Measurements from ENCODE around the gene ACO2.

Gene ACO2

GRCh38 chr22:41523464-41524221 lies 54.7 kb downstream of the ACO2 start:
- DNase-seq (ENCODE audit: low spot score): no peak

GRCh38 chr22:41524251-41524661 lies 55.3 kb downstream of the ACO2 start:
- no peak for DNase-seq (ENCODE audit: low spot score)

- DNase-seq (ENCODE audit: low spot score): no peak
These were observed 56.0 kb downstream of the ACO2 start for GRCh38 chr22:41524809-41525449.

DNA sequence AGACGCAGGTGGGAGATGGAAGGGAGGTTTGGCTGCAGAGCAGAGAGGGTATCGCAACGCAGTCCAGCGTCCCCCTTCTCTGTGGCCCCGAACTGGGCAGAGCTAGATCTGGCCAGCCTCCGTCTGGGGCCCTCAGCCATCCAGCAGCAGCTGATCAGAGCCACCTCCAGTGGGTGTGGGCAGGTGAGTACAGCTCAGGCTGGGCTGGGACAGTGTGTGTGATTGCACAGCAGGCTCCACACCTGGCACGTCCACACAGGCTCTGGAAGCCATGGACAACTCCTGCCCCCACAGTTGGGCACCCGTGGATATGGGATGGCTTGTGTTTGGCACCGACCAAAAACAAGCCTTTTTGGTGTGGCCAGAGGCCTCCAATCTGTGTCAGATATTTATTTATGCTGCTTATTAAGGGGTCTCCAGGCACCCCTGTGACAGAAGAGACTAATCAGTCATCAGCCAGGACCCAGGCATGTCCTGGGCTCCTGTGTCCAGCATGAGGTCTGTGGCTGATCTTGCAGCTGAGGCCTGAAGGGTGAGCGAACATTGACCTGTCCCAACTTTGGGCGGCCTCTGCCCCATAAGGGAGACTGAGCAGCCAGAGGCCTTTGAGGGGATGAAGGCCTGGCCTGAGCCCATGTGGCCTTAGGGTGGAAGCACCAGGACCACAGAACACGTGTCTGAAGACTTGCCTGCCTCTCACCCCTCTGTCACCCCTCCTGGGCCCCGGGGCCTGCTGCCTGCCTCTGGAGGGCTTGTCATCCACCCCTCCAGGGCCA lies 56.7 kb downstream of the ACO2 start:
- DNase-seq (ENCODE audit: low spot score): no peak

DNA sequence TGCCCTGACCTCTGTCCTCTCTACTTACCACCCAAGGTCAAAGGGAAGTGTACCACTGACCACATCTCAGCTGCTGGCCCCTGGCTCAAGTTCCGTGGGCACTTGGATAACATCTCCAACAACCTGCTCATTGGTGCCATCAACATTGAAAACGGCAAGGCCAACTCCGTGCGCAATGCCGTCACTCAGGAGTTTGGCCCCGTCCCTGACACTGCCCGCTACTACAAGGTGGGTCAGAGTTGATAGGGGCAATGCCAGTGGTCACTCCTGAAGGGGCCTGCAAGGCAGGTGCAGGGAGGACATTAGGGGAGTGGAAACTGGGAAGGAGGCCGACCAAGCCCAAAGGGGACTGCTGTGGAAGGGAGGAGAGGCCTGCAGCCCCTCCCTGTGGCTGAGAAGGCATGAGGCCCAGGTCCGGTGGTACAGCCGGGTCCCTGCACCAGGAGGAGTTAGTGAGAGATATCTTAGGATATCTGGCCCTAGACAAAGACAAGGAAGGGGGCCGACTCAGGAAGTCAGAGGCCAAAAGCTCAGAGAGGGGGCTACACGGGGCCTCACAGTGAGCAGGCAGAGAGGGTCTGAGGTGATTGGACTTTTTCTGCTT lies 57.4 kb downstream of the ACO2 start:
- no peak for DNase-seq (ENCODE audit: low spot score)

GRCh38 chr22:41526830-41527799 lies 58.2 kb downstream of the ACO2 start:
- peak; percentile 85 for DNase-seq (ENCODE audit: low spot score)

- no peak for DNase-seq (ENCODE audit: low spot score)
These were observed 59.3 kb downstream of the ACO2 start for GRCh38 chr22:41528132-41528766.

DNA sequence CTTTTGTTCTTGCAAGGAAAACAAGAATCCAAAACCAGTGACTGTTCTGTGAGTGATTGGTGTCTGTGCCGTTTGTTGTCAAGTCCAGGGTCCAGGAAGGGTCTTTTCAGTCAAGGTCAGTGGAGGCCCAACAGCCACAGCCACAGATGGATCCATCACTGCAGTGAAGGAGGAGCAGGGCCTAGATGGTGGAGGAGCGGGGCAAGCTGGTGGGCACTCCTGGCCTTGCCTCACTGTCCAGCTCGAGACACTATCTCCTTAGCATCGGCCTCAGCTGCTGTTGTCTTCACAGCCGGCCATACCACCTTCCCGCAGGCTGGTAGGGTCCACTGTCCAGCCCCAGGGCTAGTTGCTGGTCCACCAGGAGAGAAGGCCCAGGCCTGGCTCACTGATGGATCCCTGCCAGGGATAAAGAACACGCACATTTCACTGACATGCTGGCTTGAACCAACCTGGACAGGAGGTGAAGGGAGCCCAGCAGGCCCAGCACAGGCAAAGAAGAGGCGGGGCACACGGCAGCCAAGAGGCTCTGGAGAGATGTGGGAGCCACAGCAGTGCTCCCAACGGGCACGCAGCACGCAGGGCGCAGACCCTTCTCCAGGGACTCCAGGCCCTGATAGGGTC lies 60.1 kb downstream of the ACO2 start:
- DNase-seq (ENCODE audit: low spot score): no peak

DNA sequence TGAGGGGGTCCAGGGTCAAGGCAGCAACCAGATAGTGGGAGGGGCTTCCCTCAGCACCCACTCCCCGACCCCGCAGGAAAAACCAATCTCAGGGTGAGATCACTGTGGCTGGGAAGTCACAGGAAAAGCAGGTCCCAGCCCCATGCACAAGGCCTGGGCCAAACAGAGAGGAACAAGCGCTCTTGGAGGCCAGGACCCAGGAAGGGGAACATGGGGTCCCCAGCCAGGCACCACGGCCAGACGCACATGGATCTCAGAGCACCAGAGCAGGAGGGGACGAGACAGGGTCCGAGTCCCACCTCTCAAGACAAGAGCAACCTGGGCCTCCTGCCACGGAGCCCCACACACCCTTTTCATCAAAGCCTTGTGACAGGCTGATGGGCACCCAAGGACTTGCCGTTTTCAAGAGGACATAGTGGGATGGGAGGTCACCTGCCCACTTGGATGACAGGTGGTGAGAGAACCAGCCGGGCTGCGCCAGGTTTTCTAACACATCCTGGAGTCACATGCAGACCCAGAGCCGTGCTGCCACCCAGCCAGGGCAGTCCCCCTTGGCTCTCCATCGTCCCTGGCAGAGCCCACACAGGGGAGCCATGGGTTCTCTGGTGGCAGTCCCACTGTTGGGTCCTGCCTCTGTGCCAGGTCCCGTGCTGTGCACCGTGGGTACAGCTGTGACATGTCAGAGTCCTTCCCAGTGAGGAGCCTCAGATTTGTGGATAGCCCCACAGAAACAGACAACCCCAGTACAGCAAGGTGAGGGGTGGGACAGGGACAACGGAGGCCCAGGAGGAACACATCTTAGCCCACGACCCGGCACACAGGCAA lies 62.2 kb downstream of the ACO2 start:
- no peak for DNase-seq (ENCODE audit: low spot score)

DNA sequence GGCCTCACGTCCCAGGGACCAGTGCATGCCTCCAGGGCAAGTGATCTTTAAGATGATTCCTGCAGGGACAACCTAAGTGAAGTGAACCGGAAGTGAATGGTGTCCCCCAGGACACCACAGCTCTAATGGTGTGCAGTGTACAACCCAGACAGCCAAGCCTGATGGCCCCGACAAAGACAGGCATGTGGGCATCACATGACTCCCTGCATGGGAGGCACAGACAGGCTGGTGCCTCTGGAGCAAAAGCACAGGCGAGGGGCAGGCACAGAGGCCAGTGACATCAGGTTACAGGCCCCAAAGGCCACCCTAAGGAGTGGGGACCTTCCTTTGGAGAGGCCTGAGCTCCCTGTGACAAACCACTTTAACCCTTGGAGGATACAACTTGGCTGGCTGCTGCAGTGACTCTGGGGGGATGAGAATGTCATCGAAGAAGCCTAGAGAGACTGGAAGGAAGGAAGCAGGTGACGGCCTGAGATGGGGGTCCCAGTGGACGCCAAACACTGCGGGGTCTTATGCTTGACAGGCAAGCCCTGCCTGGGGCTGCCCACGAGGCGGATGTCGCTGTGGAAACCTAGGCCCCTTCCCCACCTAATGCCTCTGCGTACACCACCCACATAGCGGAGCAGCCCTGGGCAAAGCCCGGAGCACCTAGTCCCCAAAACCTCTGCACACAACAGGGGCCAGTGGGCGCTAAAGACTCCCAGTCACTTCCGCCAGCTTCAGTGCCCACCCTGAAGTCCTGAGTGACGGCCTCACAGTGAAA lies 63.0 kb downstream of the ACO2 start:
- no peak for DNase-seq (ENCODE audit: low spot score)

DNA sequence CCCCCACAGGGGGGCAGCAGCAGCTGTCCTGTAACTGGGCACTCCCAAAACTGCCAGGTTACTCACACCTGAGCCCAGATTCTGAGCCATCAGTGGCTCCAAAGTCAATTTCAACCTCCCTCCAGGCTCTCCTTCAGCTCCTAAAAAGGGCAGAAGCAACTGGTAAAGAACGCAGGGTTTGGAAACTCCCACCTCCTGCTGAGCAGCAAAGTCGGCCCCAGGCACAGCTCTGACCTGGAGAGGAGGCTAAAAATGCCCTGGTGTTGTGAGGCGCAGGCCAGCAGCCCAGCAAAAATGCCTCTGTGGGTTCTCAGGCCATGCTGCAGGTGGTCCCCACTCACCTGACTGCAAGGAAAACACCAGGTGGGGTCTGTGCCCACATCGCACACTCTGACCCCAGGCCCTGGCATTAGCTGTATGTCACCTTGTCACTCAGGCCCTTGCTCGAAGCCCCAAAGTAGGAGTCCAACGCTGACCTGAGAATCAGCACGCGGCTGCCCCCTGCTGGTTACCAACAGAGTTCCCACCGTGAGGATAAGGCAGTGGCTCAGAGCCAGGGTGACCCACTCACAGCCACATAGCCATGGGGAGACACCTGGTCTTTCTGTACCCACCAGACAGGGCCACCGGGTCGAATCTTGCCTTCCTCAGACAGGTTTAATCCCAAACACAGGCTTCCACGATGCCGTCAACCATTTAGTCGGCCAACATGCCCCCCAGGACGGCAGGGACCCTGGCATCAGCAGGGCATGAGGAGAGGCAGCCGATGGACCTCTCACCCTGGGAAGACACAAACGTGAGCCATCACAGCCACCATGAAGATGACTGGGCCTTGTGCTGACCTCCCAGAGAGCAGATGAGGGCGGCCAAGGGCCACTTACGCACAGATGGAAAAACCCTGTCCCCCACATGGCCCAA lies 64.2 kb downstream of the ACO2 start:
- DNase-seq (ENCODE audit: low spot score): peak; percentile 80

GRCh38 chr22:41534219-41534618 lies 65.3 kb downstream of the ACO2 start:
- no peak for DNase-seq (ENCODE audit: low spot score)

GRCh38 chr22:41535244-41535643 lies 66.3 kb downstream of the ACO2 start:
- DNase-seq (ENCODE audit: low spot score): peak; percentile 63

GRCh38 chr22:41537203-41537602 lies 68.3 kb downstream of the ACO2 start:
- DNase-seq (ENCODE audit: low spot score): no peak

- no peak for DNase-seq (ENCODE audit: low spot score)
These were observed 69.7 kb downstream of the ACO2 start for GRCh38 chr22:41538583-41538982.

DNA sequence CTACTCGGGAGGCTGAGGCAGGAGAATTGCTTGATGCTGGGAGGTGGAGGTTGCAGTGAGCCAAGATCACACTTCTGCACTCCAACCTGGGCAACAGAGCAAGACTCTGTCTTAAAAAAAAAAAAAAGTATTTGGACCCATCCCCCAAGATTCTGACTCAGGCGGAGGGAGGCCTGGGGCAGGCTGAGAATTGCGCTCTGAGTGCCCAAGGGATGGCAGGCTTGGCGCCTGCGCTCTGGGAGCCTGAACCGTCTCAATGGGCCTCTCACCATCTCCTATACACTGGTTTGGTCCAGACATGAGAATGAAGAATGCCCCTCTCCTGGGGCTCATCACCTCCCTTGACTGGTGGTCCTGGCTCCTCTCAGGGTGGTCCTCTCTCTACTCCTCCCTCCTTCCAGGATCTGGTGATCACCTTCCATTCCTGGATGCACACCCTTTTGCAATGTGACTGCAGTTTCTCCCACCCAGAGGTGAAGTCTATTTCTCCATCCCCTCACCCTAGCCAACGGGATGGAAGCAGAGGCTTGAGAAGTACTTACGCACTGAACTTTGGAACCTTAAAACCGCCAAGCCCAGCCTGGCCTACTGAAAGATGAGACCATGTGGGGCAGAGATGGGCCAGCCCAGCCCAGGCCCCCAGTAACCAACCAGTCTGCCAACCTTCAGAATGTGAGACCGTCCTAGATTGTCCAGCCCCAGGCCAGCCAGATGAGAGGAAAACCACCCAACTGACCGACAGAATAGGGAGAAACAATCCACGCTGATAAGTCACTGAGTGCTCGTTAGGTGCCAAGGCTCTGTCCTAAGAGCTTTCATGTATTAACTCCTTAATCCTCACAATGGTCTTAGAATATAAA lies 70.5 kb downstream of the ACO2 start:
- DNase-seq (ENCODE audit: low spot score): no peak

- DNase-seq (ENCODE audit: low spot score): no peak
These were observed 71.0 kb downstream of the ACO2 start for GRCh38 chr22:41540006-41540315.
